ENCODE measurements around the gene MORN1. TPM values are rescaled to one million over a fixed set of nuclear protein-coding genes. Genes with fewer than 3 reads are reported as not detected.

Gene MORN1
- total and polyA plus RNA-seq, 2 of the 4 experiments (the other 2 are of a cell fraction): 3.0 to 4.2 TPM

GRCh38 chr1:2315674-2316450 is 75.5 kb downstream of the MORN1 start (continued):
- no peak for TF ChIP-seq RCOR1 (IDR thresholded peaks at IDR 0.05; ENCODE audit: insufficient replicate concordance, low read length)
- TF ChIP-seq CEBPB (IDR thresholded peaks at IDR 0.05; ENCODE audit: low read depth, low read length): no peak

Data from IMR-90 (cell line).